Measurements from ENCODE around the gene ZNF207. TPM values are rescaled to one million over a fixed set of nuclear protein-coding genes. Genes with fewer than 3 reads are reported as not detected.
A peak's percentile ranks its signal among the peaks of the same experiment; 100 is the strongest.
"Not testable (repeated sequence)": the region's sequence is repeated elsewhere in the genome, so short reads cannot be mapped to it uniquely, and the experiment has no call there.

The ZNF207 gene
- 67.8 and 80.4 TPM in 2 replicates for total RNA-seq

- DNase-seq (ENCODE audit: low read depth in 2 of 2): peak; percentile 96 to 98
Observed at GRCh38 chr17:32349854-32350665, at the start of gene ZNF207. ZNF207 (plus strand) TSS chr17:32350157; CDS start chr17:32350286, 129 bp downstream.

- DNase-seq (ENCODE audit: low read depth in 2 of 2): no peak
Observed at GRCh38 chr17:32302037-32302436, 47.9 kb upstream of the ZNF207 start.

GRCh38 chr17:32302860-32303649 is 46.9 kb upstream of the ZNF207 start:
- peak in 1 of 2 donors; percentile 16 for DNase-seq (ENCODE audit: low read depth in 2 of 2)

- no peak for DNase-seq (ENCODE audit: low read depth in 2 of 2)
Observed at GRCh38 chr17:32303781-32304288, 46.1 kb upstream of the ZNF207 start.

GRCh38 chr17:32305049-32305448 is 44.9 kb upstream of the ZNF207 start:
- DNase-seq (ENCODE audit: low read depth in 2 of 2): no peak

GRCh38 chr17:32307658-32308057 is 42.3 kb upstream of the ZNF207 start:
- DNase-seq (ENCODE audit: low read depth in 2 of 2): no peak

GRCh38 chr17:32311028-32311536 is 38.9 kb upstream of the ZNF207 start:
- DNase-seq (ENCODE audit: low read depth in 2 of 2): no peak

GRCh38 chr17:32314636-32315035 is 35.3 kb upstream of the ZNF207 start:
- DNase-seq (ENCODE audit: low read depth in 2 of 2): no peak

GRCh38 chr17:32315171-32315570 is 34.8 kb upstream of the ZNF207 start:
- no peak for DNase-seq (ENCODE audit: low read depth in 2 of 2)

GRCh38 chr17:32316653-32317052 is 33.3 kb upstream of the ZNF207 start:
- DNase-seq (ENCODE audit: low read depth in 2 of 2): not testable (repeated sequence)

GRCh38 chr17:32317353-32317752 is 32.6 kb upstream of the ZNF207 start:
- no peak for DNase-seq (ENCODE audit: low read depth in 2 of 2)

- DNase-seq (ENCODE audit: low read depth in 2 of 2): no peak
Observed at GRCh38 chr17:32318071-32318470, 31.9 kb upstream of the ZNF207 start.

- peak in 1 of 2 donors; percentile 56 for DNase-seq (ENCODE audit: low read depth in 2 of 2)
Observed at GRCh38 chr17:32319548-32319905, 30.4 kb upstream of the ZNF207 start.

- DNase-seq (ENCODE audit: low read depth in 2 of 2): not testable (repeated sequence)
Observed at GRCh38 chr17:32320080-32320479, 29.9 kb upstream of the ZNF207 start.

GRCh38 chr17:32320847-32321246 is 29.1 kb upstream of the ZNF207 start:
- DNase-seq (ENCODE audit: low read depth in 2 of 2): no peak

- no peak for DNase-seq (ENCODE audit: low read depth in 2 of 2)
Observed at GRCh38 chr17:32323046-32323445, 26.9 kb upstream of the ZNF207 start.

- DNase-seq (ENCODE audit: low read depth in 2 of 2): peak; percentile 36 to 45
Observed at GRCh38 chr17:32323811-32324491, 26.0 kb upstream of the ZNF207 start.

GRCh38 chr17:32327911-32328310 is 22.0 kb upstream of the ZNF207 start:
- no peak for DNase-seq (ENCODE audit: low read depth in 2 of 2)

- DNase-seq (ENCODE audit: low read depth in 2 of 2): no peak
Observed at GRCh38 chr17:32330147-32330546, 19.8 kb upstream of the ZNF207 start.

GRCh38 chr17:32331243-32332040 is 18.5 kb upstream of the ZNF207 start:
- no peak for DNase-seq (ENCODE audit: low read depth in 2 of 2)

- DNase-seq (ENCODE audit: low read depth in 2 of 2): no peak
Observed at GRCh38 chr17:32333187-32333586, 16.8 kb upstream of the ZNF207 start.

Measured in dermis microvascular lymphatic vessel endothelial cell (primary cell).